PC-3 (cell line): ENCODE results near the gene MME. TPM values are rescaled to one million over a fixed set of nuclear protein-coding genes. Genes with fewer than 3 reads are reported as not detected.

Experiments used
- ATAC-seq: fragments of 200-7000 bp; cut with Tn5 transposase; 2 replicates; pipeline ENCODE4 v1.9.1; 2020; ENCODE audit warnings: mild to moderate bottlenecking, moderate library complexity
- BruUV-seq: library from RNA; stranded (reverse); fragments of 400-500 nt; replicated peaks from 2 replicates; lab custom pipeline; 2021; lab: Mats Ljungman, UMichigan
- CTCF ChIA-PET: fragments of 300-600 bp; sonication (Branson Sonifier 250); formaldehyde crosslinking; loops from one replicate; lab custom pipeline; 2022; ENCODE audit warnings: antibody characterized with exemption; lab: Charles Lee
- POLR2A ChIA-PET: fragments of 300-600 bp; sonication (Branson Sonifier 250); formaldehyde crosslinking; loops from one replicate; lab custom pipeline; 2022; ENCODE audit warnings: antibody characterized with exemption; ENCODE audit not compliant: unreplicated experiment; lab: Charles Lee
- DNase-seq: peaks from one replicate; pipeline ENCODE4 v3.0.0-alpha.2; 2015
- H2AFZ ChIP-seq: fragments of 300-600 bp; sonication (generic); 2 replicates; pipeline ENCODE4 v1.6.0; 2016; ENCODE audit warnings: antibody characterized with exemption, low read length
- H3F3A ChIP-seq: fragments of 300-600 bp; sonication (generic); one replicate; pipeline ENCODE4 v1.6.0; 2017; ENCODE audit warnings: antibody characterized with exemption, low read length, control low read depth, mild to moderate bottlenecking; ENCODE audit not compliant: unreplicated experiment
- H3K27ac ChIP-seq: fragments of 300-600 bp; sonication (generic); 2 replicates; pipeline ENCODE4 v1.5.1; 2016; ENCODE audit warnings: mild to moderate bottlenecking, low read length
- H3K27me3 ChIP-seq: fragments of 300-600 bp; sonication (generic); 2 replicates; pipeline ENCODE4 v1.6.1; 2016; ENCODE audit warnings: low read length, mixed read lengths
- H3K36me3 ChIP-seq: fragments of 300-600 bp; sonication (generic); 2 replicates; pipeline ENCODE4 v1.6.1; 2016; ENCODE audit warnings: low read depth, mixed run types, low read length, mixed read lengths
- H3K4me1 ChIP-seq: fragments of 300-600 bp; sonication (generic); 2 replicates; pipeline ENCODE4 v1.5.1; 2016; ENCODE audit warnings: low read length; ENCODE audit not compliant: insufficient read depth
- H3K4me2 ChIP-seq: fragments of 300-600 bp; sonication (generic); 2 replicates; pipeline ENCODE4 v1.6.0; 2016; ENCODE audit warnings: low read length
- H3K4me3 ChIP-seq: fragments of 300-600 bp; sonication (generic); 2 replicates; pipeline ENCODE4 v1.5.1; 2016; ENCODE audit warnings: mild to moderate bottlenecking, low read length, mixed read lengths
- H3K79me2 ChIP-seq: fragments of 300-600 bp; sonication (generic); 2 replicates; pipeline ENCODE4 v1.6.1; 2017; ENCODE audit warnings: low read length, mixed read lengths
- H3K9ac ChIP-seq: fragments of 300-600 bp; sonication (generic); 2 replicates; pipeline ENCODE4 v1.6.0; 2016; ENCODE audit warnings: mild to moderate bottlenecking, low read length
- H3K9me2 ChIP-seq: fragments of 300-600 bp; sonication (generic); replicated peaks from 2 replicates; pipeline ENCODE4 v1.6.1; 2016; ENCODE audit warnings: mixed run types, low read length, mixed read lengths
- H3K9me3 ChIP-seq: fragments of 300-600 bp; sonication (generic); 2 replicates; pipeline ENCODE4 v1.6.1; 2016; ENCODE audit warnings: low read length, mixed read lengths
- H4K20me1 ChIP-seq: fragments of 300-600 bp; sonication (generic); 2 replicates; pipeline ENCODE4 v1.6.1; 2016; ENCODE audit warnings: low read length, mixed read lengths
- CTCF ChIP-seq: fragments of 300-600 bp; sonication (generic); conservative IDR thresholded peaks from 2 replicates; pipeline ENCODE4 v1.5.1; 2017; ENCODE audit warnings: antibody characterized with exemption, low read depth, mild to moderate bottlenecking, low read length
- EZH2 ChIP-seq: fragments of 300-600 bp; sonication (generic); IDR thresholded peaks from one replicate; pipeline ENCODE4 v1.6.1; 2017; ENCODE audit warnings: antibody characterized with exemption, mild to moderate bottlenecking, low read length; ENCODE audit not compliant: unreplicated experiment
- EZH2phosphoT487 ChIP-seq: fragments of 300-600 bp; sonication (generic); IDR thresholded peaks from 2 replicates; pipeline ENCODE4 v1.6.1; 2018; ENCODE audit warnings: mild to moderate bottlenecking, antibody characterized with exemption, low read length, borderline replicate concordance
- intact Hi-C: fragments of 100-400 bp; cut with micrococcal nuclease; formaldehyde crosslinking; loops from 2 replicates; pipeline ENCODE4 v1.9.0; 2023
- total RNA-seq: library from RNA; depleted of rRNA; stranded (reverse); fragments of >200 nt; gene quantifications from 2 replicates; pipeline ENCODE4 v1.2.3, GENCODE V29; 2014

Gene MME
- total RNA-seq, 1 experiment from 2014 or later = 1.2 TPM

- H3K36me3 ChIP-seq = no peaks in the 10 kb centered on the region
- H3K4me1 ChIP-seq = peaks cover 4% of the 10 kb centered on the region; the same call in 1 of the 2 replicates
- ChIA-PET CTCF (interaction anchor here (0.7 kb wide), 1 partner anchor 965 kb away, joined by 4 read pairs; no protein-coding TSS in a partner anchor), POLR2A (no interaction called here)
- no peak overlapping the region for H3K4me3 ChIP-seq
- no peaks in the 10 kb centered on the region for H4K20me1 ChIP-seq
- H3K4me2 ChIP-seq = no peak overlapping the region
- no peaks in the 10 kb centered on the region for H3F3A ChIP-seq
- no peak overlapping the region for H3K9ac ChIP-seq
- DNase-seq = no peak
- no peak for ATAC-seq
- no TSS peak for BruUV-seq
- H3K27ac ChIP-seq = no peak overlapping the region
- no peaks in the 10 kb centered on the region for H3K27me3 ChIP-seq
- no peaks in the 10 kb centered on the region for H3K9me3 ChIP-seq
- TF ChIP-seq CTCF = no peak
- TF ChIP-seq EZH2 = no peak
- no peak for TF ChIP-seq EZH2phosphoT487
- intact Hi-C loops = no loop called here
- H3K79me2 ChIP-seq = no peaks in the 10 kb centered on the region
- no peaks in the 10 kb centered on the region for H3K9me2 ChIP-seq
- no peak overlapping the region for H2AFZ ChIP-seq
These were observed 110.6 kb downstream of the MME start for GRCh38 chr3:155190691-155191090.

GRCh38 chr3:155192957-155193746 is 113.0 kb downstream of the MME start:
- intact Hi-C loops = no loop called here
- Histone ChIP-seq H3K79me2 (no peaks in the 10 kb centered on the region), H3K27ac (no peak overlapping the region), H3K4me3 (no peak overlapping the region), H3K36me3 (no peaks in the 10 kb centered on the region), H4K20me1 (no peaks in the 10 kb centered on the region), H3K9ac (no peak overlapping the region), H3K4me2 (no peak overlapping the region), H3K9me2 (no peaks in the 10 kb centered on the region), H2AFZ (no peak overlapping the region), H3K27me3 (no peaks in the 10 kb centered on the region), H3K4me1 (no peaks in the 10 kb centered on the region), H3F3A (no peaks in the 10 kb centered on the region), H3K9me3 (no peaks in the 10 kb centered on the region)
- TF ChIP-seq CTCF (no peak), EZH2 (no peak), EZH2phosphoT487 (no peak)
- no TSS peak for BruUV-seq
- ChIA-PET CTCF (no interaction called here), POLR2A (no interaction called here)
- DNase-seq (no peak), ATAC-seq (no peak)

GRCh38 chr3:155193868-155194267 is 113.7 kb downstream of the MME start:
- Histone ChIP-seq H3K27ac (no peak overlapping the region), H3K36me3 (no peaks in the 10 kb centered on the region), H4K20me1 (no peaks in the 10 kb centered on the region), H3K27me3 (no peaks in the 10 kb centered on the region), H3K79me2 (no peaks in the 10 kb centered on the region), H2AFZ (no peak overlapping the region), H3K4me1 (no peaks in the 10 kb centered on the region), H3K9me3 (no peaks in the 10 kb centered on the region), H3F3A (no peaks in the 10 kb centered on the region), H3K9ac (no peak overlapping the region), H3K9me2 (no peaks in the 10 kb centered on the region), H3K4me2 (no peak overlapping the region), H3K4me3 (no peak overlapping the region)
- DNase-seq (no peak), ATAC-seq (no peak)
- TF ChIP-seq CTCF = no peak
- no peak for TF ChIP-seq EZH2phosphoT487
- TF ChIP-seq EZH2 = no peak
- BruUV-seq = no TSS peak
- intact Hi-C loops = no loop called here
- POLR2A ChIA-PET = no interaction called here
- CTCF ChIA-PET = no interaction called here
